Neural cell (in vitro differentiated cells): ENCODE measurements around the gene LRRD1.

Source experiments
- CTCF ChIP-seq: fragments of 450-650 bp; IDR thresholded peaks from 2 replicates; pipeline ENCODE4 v1.5.1; 2014; ENCODE audit warnings: antibody characterized with exemption, mild to moderate bottlenecking, moderate library complexity; ENCODE audit not compliant: poor library complexity, severe bottlenecking
- EP300 ChIP-seq: fragments of 450-650 bp; conservative IDR thresholded peaks from 2 replicates; pipeline ENCODE4 v1.6.1; 2014; ENCODE audit warnings: antibody characterized with exemption, mild to moderate bottlenecking, moderate library complexity; ENCODE audit not compliant: poor library complexity, severe bottlenecking
- EZH2 ChIP-seq: fragments of 200-600, 300-800 bp; shearing (Covaris generic), sonication (generic); IDR thresholded peaks from 2 replicates; pipeline ENCODE4 v1.6.1; 2014; ENCODE audit warnings: antibody characterized with exemption, low read length, borderline replicate concordance, mild to moderate bottlenecking; ENCODE audit not compliant: insufficient read depth, poor library complexity, severe bottlenecking
- MXI1 ChIP-seq: fragments of 450-650 bp; conservative IDR thresholded peaks from 2 replicates; pipeline ENCODE4 v1.6.1; 2014; ENCODE audit warnings: antibody characterized with exemption, mild to moderate bottlenecking; ENCODE audit not compliant: poor library complexity, severe bottlenecking
- POLR2AphosphoS5 ChIP-seq: IDR thresholded peaks from 2 replicates; pipeline ENCODE4 v1.6.1; 2012
- RAD21 ChIP-seq: fragments of 450-650 bp; conservative IDR thresholded peaks from 2 replicates; pipeline ENCODE4 v1.6.1; 2014; ENCODE audit warnings: antibody characterized with exemption, mild to moderate bottlenecking, moderate library complexity
- REST ChIP-seq: IDR thresholded peaks from 2 replicates; pipeline ENCODE4 v1.6.1; 2012; ENCODE audit warnings: borderline replicate concordance
- SMC3 ChIP-seq: fragments of 450-650 bp; conservative IDR thresholded peaks from 2 replicates; pipeline ENCODE4 v1.6.1; 2014; ENCODE audit warnings: antibody characterized with exemption, mild to moderate bottlenecking, moderate library complexity; ENCODE audit not compliant: poor library complexity

DNA sequence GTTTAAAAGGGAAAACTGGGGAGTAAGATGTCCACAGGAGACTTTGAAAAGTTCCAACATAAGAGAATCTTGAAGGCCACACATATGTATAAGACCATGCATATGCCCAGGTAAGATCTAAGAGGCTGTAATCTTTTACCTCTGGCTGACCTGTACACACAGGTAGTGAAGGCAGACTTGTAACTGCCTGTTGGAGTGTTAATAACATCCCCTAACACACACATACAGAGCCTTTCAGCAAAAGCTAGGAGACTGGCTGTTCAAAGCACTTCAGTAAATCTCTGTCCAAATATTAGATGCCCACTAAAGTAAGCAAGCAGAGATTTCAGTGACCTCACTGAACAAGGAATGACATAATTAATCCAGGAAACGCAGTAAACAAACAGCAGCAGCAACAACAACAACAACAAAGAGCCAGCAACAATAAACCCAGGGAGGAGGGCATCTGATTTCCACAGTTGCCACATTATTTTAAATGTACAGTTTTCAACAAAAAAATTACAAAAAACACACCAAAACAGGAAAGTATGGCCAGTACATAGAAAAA lies 59.7 kb downstream of the LRRD1 start:
- TF ChIP-seq EZH2: no peak
- no peak for TF ChIP-seq CTCF
- no peak for TF ChIP-seq POLR2AphosphoS5
- no peak for TF ChIP-seq RAD21
- no peak for TF ChIP-seq SMC3
- no peak for TF ChIP-seq MXI1
- TF ChIP-seq REST: no peak
- TF ChIP-seq EP300: no peak
